OCI-LY1 (cell line): ENCODE data around the gene GRM7.

Experiments
- H2AFZ ChIP-seq: fragments of 200-600 bp; sonication (generic), shearing (Covaris generic); 2 replicates; pipeline ENCODE4 v1.6.0; 2014; ENCODE audit warnings: antibody characterized with exemption, mild to moderate bottlenecking, low read length
- H3F3A ChIP-seq: fragments of 200-600 bp; sonication (generic), shearing (Covaris generic); 2 replicates; pipeline ENCODE4 v1.6.0; 2014; ENCODE audit warnings: mild to moderate bottlenecking, antibody characterized with exemption, low read length, moderate library complexity; ENCODE audit not compliant: insufficient read depth
- H3K27ac ChIP-seq: fragments of 200-600 bp; sonication (generic); 2 replicates; pipeline ENCODE4 v1.5.1; 2014; ENCODE audit warnings: low read length, mixed run types, mild to moderate bottlenecking, low read depth; ENCODE audit not compliant: poor library complexity, severe bottlenecking
- H3K27me3 ChIP-seq: fragments of 200-600 bp; sonication (generic); 2 replicates; pipeline ENCODE4 v1.6.0; 2014; ENCODE audit warnings: antibody characterized with exemption, mild to moderate bottlenecking, low read length, moderate library complexity; ENCODE audit not compliant: insufficient read depth
- H3K36me3 ChIP-seq: fragments of 200-600 bp; sonication (generic); 2 replicates; pipeline ENCODE4 v1.6.1; 2014; ENCODE audit warnings: mild to moderate bottlenecking, antibody characterized with exemption, low read length, moderate library complexity, mixed read lengths; ENCODE audit not compliant: insufficient read depth
- H3K4me1 ChIP-seq: fragments of 200-600 bp; sonication (generic); 2 replicates; pipeline ENCODE4 v1.5.1; 2014; ENCODE audit warnings: mild to moderate bottlenecking, low read length, moderate library complexity; ENCODE audit not compliant: insufficient read depth, severe bottlenecking
- H3K4me2 ChIP-seq: fragments of 200-600 bp; sonication (generic), shearing (Covaris generic); 2 replicates; pipeline ENCODE4 v1.6.1; 2014; ENCODE audit warnings: low read length
- H3K4me3 ChIP-seq: fragments of 200-600 bp; sonication (generic); 2 replicates; pipeline ENCODE4 v1.5.1; 2014; ENCODE audit warnings: low read length, low read depth, mild to moderate bottlenecking, mixed read lengths; ENCODE audit not compliant: poor library complexity, severe bottlenecking
- H3K79me2 ChIP-seq: fragments of 200-600 bp; shearing (Covaris generic); 2 replicates; pipeline ENCODE4 v1.6.1; 2016; ENCODE audit warnings: mixed run types, low read length, mixed read lengths; ENCODE audit not compliant: insufficient read depth
- H3K9ac ChIP-seq: fragments of 200-600 bp; sonication (generic), shearing (Covaris generic); 2 replicates; pipeline ENCODE4 v1.6.1; 2014; ENCODE audit warnings: mild to moderate bottlenecking, low read length, mixed read lengths
- H3K9me2 ChIP-seq: fragments of 200-600 bp; sonication (generic), shearing (Covaris generic); 2 replicates; pipeline ENCODE4 v1.6.1; 2014; ENCODE audit warnings: low read depth, mild to moderate bottlenecking, low read length, mixed read lengths
- H3K9me3 ChIP-seq: fragments of 200-600 bp; shearing (Covaris generic); 2 replicates; pipeline ENCODE4 v1.6.1; 2014; ENCODE audit warnings: low read length, mixed read lengths
- H4K20me1 ChIP-seq: fragments of 200-600 bp; sonication (generic), shearing (Covaris generic); 2 replicates; pipeline ENCODE4 v1.6.0; 2016; ENCODE audit warnings: mild to moderate bottlenecking, low read length; ENCODE audit not compliant: insufficient read depth
- CTCF ChIP-seq: fragments of 200-600 bp; sonication (generic), shearing (Covaris generic); IDR thresholded peaks from 2 replicates; pipeline ENCODE4 v1.5.1; 2017; ENCODE audit warnings: mild to moderate bottlenecking, antibody characterized with exemption, low read length, moderate library complexity, mixed read lengths
- EZH2 ChIP-seq: fragments of 200-600 bp; sonication (generic), shearing (Covaris generic); IDR thresholded peaks from 2 replicates; pipeline ENCODE4 v1.8.0; 2017; ENCODE audit warnings: borderline replicate concordance, mixed run types, mild to moderate bottlenecking, antibody characterized with exemption, low read length, moderate library complexity, mixed read lengths

Gene GRM7

GRCh38 chr3:7536921-7537320 lies 676.0 kb downstream of the GRM7 start:
- H4K20me1 ChIP-seq: no peaks in the 10 kb centered on the region
- TF ChIP-seq CTCF: no peak
- no peak for TF ChIP-seq EZH2
- H3F3A ChIP-seq: no peaks in the 10 kb centered on the region
- H3K27me3 ChIP-seq: no peaks in the 10 kb centered on the region
- no peaks in the 10 kb centered on the region for H3K4me1 ChIP-seq
- H3K27ac ChIP-seq: no peak overlapping the region
- no peaks in the 10 kb centered on the region for H3K9me2 ChIP-seq
- H3K4me2 ChIP-seq: no peak overlapping the region
- no peak overlapping the region for H2AFZ ChIP-seq
- H3K4me3 ChIP-seq: no peak overlapping the region
- no peaks in the 10 kb centered on the region for H3K9me3 ChIP-seq
- H3K9ac ChIP-seq: no peak overlapping the region
- no peaks in the 10 kb centered on the region for H3K79me2 ChIP-seq
- H3K36me3 ChIP-seq: no peaks in the 10 kb centered on the region

GRCh38 chr3:7543294-7543880 lies 682.5 kb downstream of the GRM7 start:
- Histone ChIP-seq H3K4me3 (no peak overlapping the region), H3K79me2 (no peaks in the 10 kb centered on the region), H3K4me1 (no peaks in the 10 kb centered on the region), H2AFZ (no peak overlapping the region), H3K9me3 (no peaks in the 10 kb centered on the region), H3K36me3 (no peaks in the 10 kb centered on the region), H3K27ac (no peak overlapping the region), H4K20me1 (no peaks in the 10 kb centered on the region), H3F3A (no peaks in the 10 kb centered on the region), H3K9me2 (no peaks in the 10 kb centered on the region), H3K4me2 (no peak overlapping the region), H3K9ac (no peak overlapping the region), H3K27me3 (no peaks in the 10 kb centered on the region)
- TF ChIP-seq EZH2 (no peak), CTCF (no peak)

- no peak for TF ChIP-seq CTCF
- no peak for TF ChIP-seq EZH2
- no peaks in the 10 kb centered on the region for H3K4me1 ChIP-seq
- H3K9me3 ChIP-seq: no peaks in the 10 kb centered on the region
- no peaks in the 10 kb centered on the region for H3K9me2 ChIP-seq
- no peaks in the 10 kb centered on the region for H3K79me2 ChIP-seq
- H2AFZ ChIP-seq: no peak overlapping the region
- H3K36me3 ChIP-seq: no peaks in the 10 kb centered on the region
- H3K27me3 ChIP-seq: no peaks in the 10 kb centered on the region
- H3K27ac ChIP-seq: no peak overlapping the region
- H3K9ac ChIP-seq: no peak overlapping the region
- H3K4me3 ChIP-seq: no peak overlapping the region
- no peaks in the 10 kb centered on the region for H3F3A ChIP-seq
- no peaks in the 10 kb centered on the region for H4K20me1 ChIP-seq
- no peak overlapping the region for H3K4me2 ChIP-seq
Measured at GRCh38 chr3:7545334-7545733, 684.4 kb downstream of the GRM7 start.
